SK-N-SH (cell line): ENCODE measurements around the gene FLRT1. TPM values are rescaled to one million over a fixed set of nuclear protein-coding genes. Genes with fewer than 3 reads are reported as not detected.
A peak's percentile ranks its signal among the peaks of the same experiment; 100 is the strongest.

Source experiments
- CTCF ChIA-PET: fragments of 300-600, 350-600 bp; formaldehyde crosslinking; extraction: SDS; loops from one replicate; lab custom pipeline; 2021; lab: Yijun Ruan, JAX
- POLR2A ChIA-PET: fragments of 350-600 bp; sonication (Branson Sonifier 250); formaldehyde crosslinking; extraction: SDS; loops from one replicate; lab custom pipeline; 2020; ENCODE audit warnings: antibody characterized with exemption, inconsistent platforms; lab: Yijun Ruan, JAX
- DNase-seq: peaks from one replicate; pipeline ENCODE4 v3.0.0; 2012
- H2AFZ ChIP-seq: fragments of 200-600 bp; sonication (generic); 2 replicates; pipeline ENCODE4 v1.8.1; 2016; ENCODE audit warnings: antibody characterized with exemption, mild to moderate bottlenecking, low read depth
- H3F3A ChIP-seq: fragments of 200-600 bp; sonication (generic); replicated peaks from 2 replicates; pipeline ENCODE3; 2016; ENCODE audit warnings: antibody characterized with exemption, mild to moderate bottlenecking; ENCODE audit not compliant: insufficient read depth
- H3K27ac ChIP-seq, 2 experiments: fragments of 200-500 bp in 1 of 2; fragments of 200-600 bp in 1 of 2; sonication (Bioruptor generic) in 1 of 2; sonication (generic), shearing (Covaris generic) in 1 of 2; 2 replicates each; pipeline versions ENCODE4 v1.5.1 to v1.6.1; 2014 to 2016; ENCODE audit warnings: low read depth in 2 of 2, inconsistent platforms in 1 of 2, low read length in 1 of 2, mild to moderate bottlenecking in 1 of 2, mixed read lengths in 1 of 2
- H3K27me3 ChIP-seq: fragments of 200-600 bp; sonication (generic), shearing (Covaris generic); 2 replicates; pipeline ENCODE4 v1.6.1; 2016; ENCODE audit warnings: mixed run types; ENCODE audit not compliant: insufficient read depth
- H3K36me3 ChIP-seq, 2 experiments: fragments of 200-500 bp in 1 of 2; fragments of 200-600 bp in 1 of 2; sonication (Bioruptor generic) in 1 of 2; sonication (generic) in 1 of 2; replicated peaks in 1 of 2; 2 replicates each; pipeline versions ENCODE3 to v1.5.1; 2014 to 2016; ENCODE audit warnings: low read length in 1 of 2, mild to moderate bottlenecking in 1 of 2; ENCODE audit not compliant: insufficient read depth in 2 of 2, control insufficient read depth in 1 of 2
- H3K4me1 ChIP-seq, 2 experiments: fragments of 200-500 bp in 1 of 2; fragments of 200-600 bp in 1 of 2; sonication (Bioruptor generic) in 1 of 2; sonication (generic), shearing (Covaris generic) in 1 of 2; 2 replicates each; pipeline versions ENCODE4 v1.5.1 to v1.6.1; 2014 to 2016; ENCODE audit warnings: low read depth in 1 of 2, low read length in 1 of 2, mixed run types in 1 of 2; ENCODE audit not compliant: insufficient read depth in 2 of 2, control insufficient read depth in 1 of 2
- H3K4me2 ChIP-seq: fragments of 200-600 bp; sonication (generic), shearing (Covaris generic); 2 replicates; pipeline ENCODE4 v1.6.1; 2017; ENCODE audit warnings: mixed run types
- H3K4me3 ChIP-seq, 2 experiments: fragments of 200-500 bp in 1 of 2; fragments of 200-600 bp in 1 of 2; sonication (Bioruptor generic) in 1 of 2; sonication (generic), shearing (Covaris generic) in 1 of 2; 2 replicates each; pipeline versions ENCODE4 v1.5.1 to v1.8.1; 2014 to 2016; ENCODE audit warnings: low read depth in 2 of 2, inconsistent platforms in 1 of 2, low read length in 1 of 2, mild to moderate bottlenecking in 1 of 2, mixed read lengths in 1 of 2, moderate library complexity in 1 of 2
- H3K79me2 ChIP-seq: fragments of 200-600 bp; sonication (generic); 2 replicates; pipeline ENCODE4 v1.8.1; 2017; ENCODE audit warnings: mild to moderate bottlenecking; ENCODE audit not compliant: insufficient read depth
- H3K9ac ChIP-seq: fragments of 200-600 bp; sonication (generic); 2 replicates; pipeline ENCODE4 v1.6.1; 2017; ENCODE audit warnings: mixed run types
- H3K9me2 ChIP-seq: fragments of 200-600 bp; sonication (generic); 2 replicates; pipeline ENCODE4 v1.6.1; 2017; ENCODE audit warnings: mixed run types
- H3K9me3 ChIP-seq: fragments of 200-600 bp; sonication (generic); 2 replicates; pipeline ENCODE4 v1.6.1; 2017; ENCODE audit warnings: mixed run types, mild to moderate bottlenecking, moderate library complexity
- H4K20me1 ChIP-seq: fragments of 200-600 bp; sonication (generic); 2 replicates; pipeline ENCODE4 v1.6.1; 2017; ENCODE audit warnings: mild to moderate bottlenecking, mixed run types; ENCODE audit not compliant: insufficient read depth
- MXI1 ChIP-seq: IDR thresholded peaks from 2 replicates; pipeline ENCODE4 v1.6.1; 2012; ENCODE audit warnings: mild to moderate bottlenecking, low read depth, low read length, improper control_type of control experiment
- RAD21 ChIP-seq: IDR thresholded peaks from 2 replicates; pipeline ENCODE4 v1.6.1; 2012; ENCODE audit warnings: mild to moderate bottlenecking, low read length
- SMC3 ChIP-seq: IDR thresholded peaks from 2 replicates; pipeline ENCODE4 v1.6.1; 2012; ENCODE audit warnings: low read depth, low read length, improper control_type of control experiment
- TAF1 ChIP-seq: IDR thresholded peaks from 2 replicates; pipeline ENCODE4 v1.6.1; 2012; ENCODE audit warnings: low read depth, mild to moderate bottlenecking, low read length, moderate library complexity, borderline replicate concordance
- WGBS: methylation state at CpG from one replicate; pipeline ENCODE4 v1.1.6; 2017; ENCODE audit warnings: low lambda C conversion rate; 5-methylcytosine and 5-hydroxymethylcytosine counted together
- polyA plus RNA-seq, 3 experiments: library from polyadenylated mRNA; depleted of rRNA; stranded (reverse); fragments of >200 nt; gene quantifications; 2 replicates each; pipeline ENCODE4 v1.2.3, GENCODE V29; 2012
- TF ChIP-seq, protein P1 (sequence below): fragments of 150-350 bp; IDR thresholded peaks from 2 replicates; pipeline ENCODE4 v1.6.1; 2016; ENCODE audit warnings: mild to moderate bottlenecking, low read depth, low read length
- TF ChIP-seq, protein P2 (sequence below): fragments of 200-600 bp; sonication (generic); IDR thresholded peaks from 2 replicates; pipeline ENCODE4 v1.6.1; 2017; ENCODE audit warnings: antibody characterized with exemption, mild to moderate bottlenecking, moderate library complexity

Gene FLRT1
- polyA plus RNA-seq, 1 of the 3 experiments (the other 2 are of a cell fraction), result 0.03 TPM

DNA sequence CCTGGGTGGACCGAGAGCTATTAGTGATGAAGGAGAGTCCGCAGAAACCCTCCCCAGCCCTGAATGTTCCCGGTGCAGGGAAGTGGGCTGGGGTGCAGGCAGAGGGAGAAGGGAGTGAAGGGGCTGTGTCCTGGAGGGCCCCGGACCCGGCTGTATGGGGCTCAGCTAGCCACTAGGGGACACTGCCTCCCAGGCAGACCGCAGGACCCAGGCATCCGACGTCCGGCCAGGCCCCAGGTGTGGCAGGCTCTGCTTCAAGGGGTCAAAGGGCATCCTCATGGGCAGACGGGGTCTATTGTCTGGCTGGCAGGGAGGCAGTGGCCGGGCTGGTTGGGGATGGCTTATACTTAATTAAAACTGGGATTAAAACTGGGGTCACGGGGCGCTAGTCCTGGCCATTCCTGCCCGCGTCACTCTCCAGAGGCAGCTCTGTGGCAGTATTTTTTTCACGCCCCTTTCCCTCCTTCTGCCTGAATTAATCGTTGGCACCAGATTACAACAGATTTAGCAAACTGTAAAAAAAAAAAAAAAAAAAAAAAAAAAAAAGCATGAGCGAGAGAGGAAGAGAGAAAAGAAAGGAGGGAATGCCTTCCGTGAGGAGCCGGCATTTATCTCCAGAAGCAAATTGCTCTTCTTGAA is 5.1 kb downstream of the FLRT1 start:
- 82% methylated on average over 14 of the region's 20 CpGs for WGBS
- Histone ChIP-seq H3K9ac (no peak overlapping the region), H3K79me2 (no peaks in the 10 kb centered on the region), H3K9me3 (no peaks in the 10 kb centered on the region), H3K4me3 (no peak overlapping the region), H4K20me1 (0 out of 2 replicates have a peak, but pooled peaks cover 3% of the 10 kb centered on the region), H3K36me3 (no peaks in the 10 kb centered on the region), H3K27me3 (no peaks in the 10 kb centered on the region), H3K4me2 (no peak overlapping the region), H3F3A (no peaks in the 10 kb centered on the region), H3K9me2 (no peaks in the 10 kb centered on the region), H3K27ac (peak overlapping the region in 1 of 2 experiments; percentile 70; a peak in 2 of 4 replicates), H3K4me1 (peaks cover 0 to 75% of the 10 kb centered on the region in 2 experiments; a peak in 1 of 4 replicates), H2AFZ (no peak overlapping the region)
- ChIA-PET POLR2A (interaction anchor here (0.5 to 1.8 kb wide), 6 partner anchors 18 to 108 kb away, joined by 3 to 7 read pairs (median 3); partner anchors contain the start of gene COX8A), CTCF (interaction anchor here (0.6 to 11.1 kb wide), 26 partner anchors 9 to 272 kb away, joined by 3 to 207 read pairs (median 4); partner anchors contain the start of gene ZFTA)
- TF ChIP-seq, protein P1, sequence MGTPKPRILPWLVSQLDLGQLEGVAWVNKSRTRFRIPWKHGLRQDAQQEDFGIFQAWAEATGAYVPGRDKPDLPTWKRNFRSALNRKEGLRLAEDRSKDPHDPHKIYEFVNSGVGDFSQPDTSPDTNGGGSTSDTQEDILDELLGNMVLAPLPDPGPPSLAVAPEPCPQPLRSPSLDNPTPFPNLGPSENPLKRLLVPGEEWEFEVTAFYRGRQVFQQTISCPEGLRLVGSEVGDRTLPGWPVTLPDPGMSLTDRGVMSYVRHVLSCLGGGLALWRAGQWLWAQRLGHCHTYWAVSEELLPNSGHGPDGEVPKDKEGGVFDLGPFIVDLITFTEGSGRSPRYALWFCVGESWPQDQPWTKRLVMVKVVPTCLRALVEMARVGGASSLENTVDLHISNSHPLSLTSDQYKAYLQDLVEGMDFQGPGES, result no peak
- TF ChIP-seq SMC3 (peak; percentile 74), RAD21 (peak; percentile 81)
- TF ChIP-seq, protein P2, sequence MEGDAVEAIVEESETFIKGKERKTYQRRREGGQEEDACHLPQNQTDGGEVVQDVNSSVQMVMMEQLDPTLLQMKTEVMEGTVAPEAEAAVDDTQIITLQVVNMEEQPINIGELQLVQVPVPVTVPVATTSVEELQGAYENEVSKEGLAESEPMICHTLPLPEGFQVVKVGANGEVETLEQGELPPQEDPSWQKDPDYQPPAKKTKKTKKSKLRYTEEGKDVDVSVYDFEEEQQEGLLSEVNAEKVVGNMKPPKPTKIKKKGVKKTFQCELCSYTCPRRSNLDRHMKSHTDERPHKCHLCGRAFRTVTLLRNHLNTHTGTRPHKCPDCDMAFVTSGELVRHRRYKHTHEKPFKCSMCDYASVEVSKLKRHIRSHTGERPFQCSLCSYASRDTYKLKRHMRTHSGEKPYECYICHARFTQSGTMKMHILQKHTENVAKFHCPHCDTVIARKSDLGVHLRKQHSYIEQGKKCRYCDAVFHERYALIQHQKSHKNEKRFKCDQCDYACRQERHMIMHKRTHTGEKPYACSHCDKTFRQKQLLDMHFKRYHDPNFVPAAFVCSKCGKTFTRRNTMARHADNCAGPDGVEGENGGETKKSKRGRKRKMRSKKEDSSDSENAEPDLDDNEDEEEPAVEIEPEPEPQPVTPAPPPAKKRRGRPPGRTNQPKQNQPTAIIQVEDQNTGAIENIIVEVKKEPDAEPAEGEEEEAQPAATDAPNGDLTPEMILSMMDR, result peak; percentile 49
- peak; percentile 81 for DNase-seq

DNA sequence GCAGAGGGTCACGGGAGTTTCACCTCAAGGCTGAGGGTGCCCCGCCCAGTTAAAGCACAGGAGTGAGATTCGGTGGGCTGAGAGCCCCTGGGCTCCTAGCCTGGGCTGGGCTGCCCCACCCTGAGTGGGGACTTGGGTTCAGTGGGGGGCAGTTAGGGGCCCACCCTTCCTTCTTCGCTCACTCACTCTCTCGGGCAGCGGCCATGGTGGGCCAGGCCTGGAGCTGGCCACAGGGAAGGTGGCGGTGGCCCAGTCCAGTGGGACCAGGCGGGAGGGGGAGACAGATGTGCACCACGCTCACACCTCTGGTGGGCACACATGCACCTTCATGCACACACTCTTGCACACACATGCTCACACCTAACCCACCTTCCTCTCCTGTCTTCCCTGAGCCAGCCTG is 6.1 kb downstream of the FLRT1 start:
- Histone ChIP-seq H3K27ac (peak overlapping the region in 1 of 2 experiments; percentile 65; a peak in 1 of 4 replicates), H3K79me2 (no peaks in the 10 kb centered on the region), H3K4me2 (no peak overlapping the region), H3K9ac (no peak overlapping the region), H3F3A (no peaks in the 10 kb centered on the region), H4K20me1 (0 out of 2 replicates have a peak, but pooled peaks cover 3% of the 10 kb centered on the region), H3K27me3 (no peaks in the 10 kb centered on the region), H2AFZ (no peak overlapping the region), H3K9me2 (no peaks in the 10 kb centered on the region), H3K36me3 (no peaks in the 10 kb centered on the region), H3K4me1 (peaks cover 0 to 86% of the 10 kb centered on the region in 2 experiments; a peak in 1 of 4 replicates), H3K9me3 (no peaks in the 10 kb centered on the region), H3K4me3 (no peak overlapping the region)
- no peak for DNase-seq
- TF ChIP-seq TAF1, result no peak
- no peak for TF ChIP-seq MXI1
- 96% methylated on average over 6 of the region's 9 CpGs for WGBS
- POLR2A ChIA-PET, result interaction anchor here (0.9 kb wide), 1 partner anchor 36 kb away, joined by 3 read pairs; no protein-coding TSS in a partner anchor
- CTCF ChIA-PET, result interaction anchor here (1.1 to 11.1 kb wide), 11 partner anchors 10 to 122 kb away, joined by 3 to 207 read pairs (median 4); no protein-coding TSS in a partner anchor
